NCI-H2171 treated with DMSO at 0.1 percent for 48 hours (cell line): Measurements from ENCODE around the gene BTBD3.

Experiments used
- DNase-seq: peaks from one replicate; lab custom pipeline; 2025; lab: John Stamatoyannopoulos, UW

BTBD3 gene

GRCh38 chr20:11970243-11970836 is 52.6 kb downstream of the BTBD3 start:
- DNase-seq, result peak; percentile 64

GRCh38 chr20:11972478-11972877 is 54.8 kb downstream of the BTBD3 start:
- peak; percentile 88 for DNase-seq
